IPS DF 6.9 (cell line): ENCODE data around the gene TMC8.
A peak's percentile ranks its signal among the peaks of the same experiment; 100 is the strongest.

Experiments used
- DNase-seq: peaks from one replicate; pipeline ENCODE4 v3.0.0-alpha.2; 2013; ENCODE audit warnings: low read depth, low spot score
- H3K27ac ChIP-seq: one replicate; pipeline ENCODE4 v1.5.1; 2013; ENCODE audit warnings: low read length, control low read depth
- H3K27me3 ChIP-seq: 2 replicates; pipeline ENCODE4 v1.6.1; 2013; ENCODE audit warnings: mild to moderate bottlenecking, low read length; ENCODE audit not compliant: control insufficient read depth, insufficient read depth
- H3K36me3 ChIP-seq: 2 replicates; pipeline ENCODE4 v1.6.1; 2013; ENCODE audit warnings: low read length; ENCODE audit not compliant: control insufficient read depth, insufficient read depth
- H3K4me1 ChIP-seq: 2 replicates; pipeline ENCODE4 v1.6.1; 2013; ENCODE audit warnings: low read length; ENCODE audit not compliant: control insufficient read depth, insufficient read depth
- H3K4me3 ChIP-seq: 2 replicates; pipeline ENCODE4 v1.5.1; 2013; ENCODE audit warnings: mild to moderate bottlenecking, low read length
- H3K9me3 ChIP-seq: 2 replicates; pipeline ENCODE4 v1.6.1; 2013; ENCODE audit warnings: low read length, inconsistent platforms; ENCODE audit not compliant: control insufficient read depth, insufficient read depth
- WGBS: extraction: QIAGEN DNeasy Blood & Tissue Kit; methylation state at CpG from one replicate; pipeline ENCODE4 v1.1.7; 2013; ENCODE audit warnings: mixed read lengths, missing lambda C conversion rate; ENCODE audit not compliant: insufficient read length, insufficient coverage; 5-methylcytosine and 5-hydroxymethylcytosine counted together

Gene TMC8

GRCh38 chr17:78184868-78185267 lies 54.3 kb downstream of the TMC8 start:
- H3K4me1 ChIP-seq: 0 out of 2 replicates have a peak, but pooled peaks cover 4% of the 10 kb centered on the region
- WGBS: no CpG with 5 or more reads among the region's 9 CpGs
- peaks cover 21% of the 10 kb centered on the region for H3K36me3 ChIP-seq
- H3K4me3 ChIP-seq: no peak overlapping the region
- no peak overlapping the region for H3K27ac ChIP-seq
- no peaks in the 10 kb centered on the region for H3K9me3 ChIP-seq
- H3K27me3 ChIP-seq: no peaks in the 10 kb centered on the region
- no peak for DNase-seq

- WGBS: no CpG with 5 or more reads among the region's 10 CpGs
- peaks cover 22% of the 10 kb centered on the region for H3K36me3 ChIP-seq
- peak overlapping the region; percentile 82; the same call in 1 of the 2 replicates for H3K4me3 ChIP-seq
- 0 out of 2 replicates have a peak, but pooled peaks cover 5% of the 10 kb centered on the region for H3K4me1 ChIP-seq
- H3K27me3 ChIP-seq: no peaks in the 10 kb centered on the region
- H3K9me3 ChIP-seq: no peaks in the 10 kb centered on the region
- no peak overlapping the region for H3K27ac ChIP-seq
- no peak for DNase-seq
Observed at GRCh38 chr17:78185981-78186691, 55.6 kb downstream of the TMC8 start.

GRCh38 chr17:78186692-78187595 lies 56.4 kb downstream of the TMC8 start, which contains the start of the genes AFMID and TK1:
TSS of gene AFMID (plus strand) at chr17:78187362. CDS start at chr17:78187371, 9 bp downstream.
TSS of gene TK1 (minus strand) at chr17:78187052. CDS start at chr17:78186994, 58 bp downstream.
- Histone ChIP-seq H3K4me1 (0 out of 2 replicates have a peak, but pooled peaks cover 5% of the 10 kb centered on the region), H3K4me3 (peak within 1 kb of the TSS; percentile 82), H3K27me3 (no peaks in the 10 kb centered on the region), H3K9me3 (no peaks in the 10 kb centered on the region), H3K36me3 (peaks cover 21% of the 10 kb centered on the region), H3K27ac (no peak within 1 kb of the TSS)
- no CpG with 5 or more reads among the region's 57 CpGs for WGBS
- peak; percentile 92 for DNase-seq
